ENCODE measurements around the gene DCANP1.
"Not testable (repeated sequence)": the region's sequence is repeated elsewhere in the genome, so short reads cannot be mapped to it uniquely, and the experiment has no call there.

The DCANP1 gene, protein sequence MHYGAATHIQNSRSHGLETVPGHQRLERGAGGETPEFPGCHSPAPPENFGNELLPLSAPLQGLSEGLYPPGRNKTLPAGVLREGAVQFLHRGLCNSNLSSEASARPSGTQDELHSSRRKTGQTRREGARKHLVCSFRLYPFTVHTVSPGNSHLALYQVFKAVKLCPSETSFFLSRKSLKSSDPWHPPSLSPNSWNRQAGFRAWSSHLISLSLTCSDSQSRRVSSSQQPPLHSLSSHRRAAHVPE

DNA sequence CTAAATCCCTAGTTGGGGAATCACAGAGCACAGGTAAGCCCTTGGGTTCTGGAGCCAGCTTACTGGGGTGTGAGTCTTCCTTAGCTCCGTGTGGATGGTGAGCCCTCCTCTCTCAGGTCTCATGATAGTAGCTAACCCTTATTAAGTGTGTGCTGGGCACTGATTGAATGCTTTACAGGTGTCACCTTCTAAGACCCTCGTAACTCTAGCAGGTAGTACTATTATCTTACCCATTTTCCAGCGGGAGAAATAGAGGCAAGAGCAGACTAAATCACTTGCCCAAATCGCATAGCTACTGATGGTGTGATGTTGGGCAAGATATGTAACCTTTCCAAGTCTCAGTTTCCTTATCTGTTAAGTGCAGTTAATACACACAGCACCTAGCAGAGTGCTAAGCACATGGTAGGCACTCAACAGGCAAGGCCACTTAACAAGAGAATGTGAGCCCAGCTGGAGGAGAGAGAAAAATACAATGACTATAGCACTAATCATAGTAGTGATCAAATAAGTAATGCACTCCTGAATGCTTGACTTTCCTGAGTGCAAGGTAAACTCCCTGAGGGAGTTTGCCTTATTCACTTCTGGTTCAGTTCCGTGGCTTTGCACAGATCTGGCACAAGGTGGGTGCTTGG lies at the start of gene DCANP1:
TSS of gene DCANP1 (minus strand) at position 51 of the 632 bp plus-strand sequence. CDS start 240 bp downstream, outside the sequence.
- DNase-seq: no peak

DNA sequence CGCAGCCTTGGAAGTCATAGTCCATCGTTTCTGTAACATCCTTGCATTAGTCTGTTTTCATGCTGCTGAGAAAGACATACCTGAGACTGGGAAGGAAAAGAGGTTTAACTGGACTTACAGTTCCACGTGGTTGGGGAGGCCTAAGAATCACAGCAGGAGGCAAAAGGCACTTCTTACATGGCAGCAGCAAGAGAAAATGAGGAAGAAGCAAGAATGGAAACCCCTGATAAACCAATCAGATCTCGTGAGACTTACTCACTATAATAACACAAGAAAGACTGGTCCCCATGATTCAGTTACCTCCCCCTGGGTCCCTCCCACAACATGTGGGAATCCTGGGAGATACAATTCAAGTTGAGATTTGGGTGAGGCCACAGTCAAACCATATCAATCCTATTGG lies 48.4 kb upstream of the DCANP1 start:
- DNase-seq: not testable (repeated sequence)

DNA sequence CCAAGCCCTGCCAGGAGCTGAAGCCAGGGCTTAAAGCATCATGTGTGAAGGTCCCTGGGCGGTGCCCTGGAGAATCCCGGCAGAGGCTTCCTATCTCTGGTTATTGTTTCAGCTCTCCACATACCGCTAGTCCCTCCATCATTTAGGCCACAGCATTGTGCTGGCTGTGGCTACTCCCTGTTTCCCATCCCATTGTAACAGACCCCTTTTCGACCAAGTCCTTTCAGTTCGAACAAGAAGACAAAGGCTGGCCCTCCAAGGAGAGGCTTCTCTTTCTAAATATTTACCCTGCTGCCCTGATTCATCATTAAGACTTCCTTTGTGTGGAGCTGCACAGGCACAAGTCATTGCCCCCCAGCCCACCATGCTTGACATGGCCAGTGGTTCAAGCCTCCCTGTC lies 47.0 kb upstream of the DCANP1 start:
- no peak for DNase-seq

DNA sequence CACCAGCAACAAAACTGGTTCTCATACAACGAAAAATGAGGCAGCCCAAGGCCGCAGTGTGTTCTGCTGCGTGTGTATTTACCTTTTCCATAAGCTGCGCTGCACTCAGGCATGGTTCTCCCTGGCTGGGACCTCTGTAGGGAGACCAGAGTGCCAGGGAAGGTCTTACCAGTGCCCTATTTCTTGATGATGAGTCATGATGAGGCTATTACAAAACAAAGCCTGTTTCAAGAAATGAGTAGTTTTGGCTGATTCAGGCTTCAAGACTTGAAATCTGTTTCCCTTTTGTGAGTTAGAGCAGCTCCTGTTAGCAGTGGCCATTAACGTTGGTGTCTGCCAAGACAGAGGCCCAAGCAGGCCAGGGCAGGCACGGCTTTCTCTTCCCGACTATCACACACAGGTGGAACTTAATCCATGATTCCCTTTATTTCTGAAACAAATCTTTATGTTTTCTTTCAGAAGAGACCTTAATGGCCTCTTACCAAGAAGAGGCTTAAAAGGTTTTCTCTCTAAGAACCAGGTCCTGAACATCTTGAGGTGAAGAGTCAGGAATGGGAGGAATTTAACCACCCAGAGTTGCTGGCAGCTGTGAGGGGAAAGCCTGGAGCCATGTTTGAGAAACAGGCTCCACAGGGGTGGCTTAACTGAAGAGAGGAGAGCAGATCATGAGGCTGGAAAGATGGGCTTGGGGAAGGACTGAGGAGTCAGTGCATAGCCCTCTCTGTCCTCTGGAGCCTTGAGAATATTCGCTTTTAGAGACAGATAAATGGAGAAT lies 46.4 kb upstream of the DCANP1 start:
- DNase-seq: no peak

DNA sequence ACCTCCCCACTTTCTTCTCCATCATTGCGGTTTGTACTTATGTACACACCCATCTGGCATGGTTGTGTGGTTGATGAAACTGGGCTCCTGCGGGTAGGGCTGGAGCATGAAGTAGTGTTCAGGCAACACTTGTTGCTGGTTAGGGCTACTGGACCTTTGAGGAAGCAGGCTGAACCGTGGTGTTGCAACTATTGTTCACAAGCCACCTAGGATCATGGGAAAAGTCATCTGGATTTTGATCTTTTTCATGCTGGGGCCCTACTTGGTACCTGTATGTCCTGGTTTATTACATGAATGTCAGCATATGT lies 45.1 kb upstream of the DCANP1 start:
- DNase-seq: no peak

DNA sequence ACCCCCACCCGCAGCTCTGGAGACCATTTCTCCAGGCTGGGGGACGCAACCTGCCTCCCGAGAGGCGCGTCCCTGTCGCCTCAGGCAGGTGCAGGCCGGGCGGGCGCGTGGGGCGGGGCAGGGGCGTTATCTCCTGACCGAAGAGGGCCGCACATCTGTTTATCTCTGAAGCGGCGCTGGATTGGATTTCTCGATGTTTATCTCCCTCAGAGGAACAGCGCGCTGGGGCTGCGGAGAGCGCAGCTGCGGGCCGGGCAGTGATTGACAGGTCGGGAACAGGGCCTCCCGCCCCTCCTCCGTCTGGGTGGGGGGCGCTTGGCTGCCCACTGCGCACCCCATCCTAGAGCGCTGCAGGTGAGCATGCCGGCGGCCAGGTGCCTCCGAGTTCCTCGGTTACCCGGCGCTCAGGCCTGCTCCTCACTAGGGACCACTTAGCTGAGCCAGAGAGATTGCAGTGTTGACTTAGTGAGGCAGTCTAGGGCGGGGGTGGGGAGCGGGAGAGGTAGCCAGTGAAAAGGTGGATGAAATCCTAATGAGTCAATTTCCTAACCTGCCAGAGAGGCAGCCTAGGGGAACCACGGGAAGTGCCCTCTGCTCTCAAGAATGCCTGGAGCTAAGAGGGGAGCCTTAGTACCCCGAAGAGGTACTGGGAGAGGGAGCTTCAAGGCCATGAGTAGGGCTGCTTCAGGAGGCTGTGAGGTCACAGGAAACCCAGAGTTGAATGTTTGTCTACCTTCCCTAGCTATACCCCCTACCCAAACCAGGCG lies 44.6 kb upstream of the DCANP1 start:
- DNase-seq: no peak

DNA sequence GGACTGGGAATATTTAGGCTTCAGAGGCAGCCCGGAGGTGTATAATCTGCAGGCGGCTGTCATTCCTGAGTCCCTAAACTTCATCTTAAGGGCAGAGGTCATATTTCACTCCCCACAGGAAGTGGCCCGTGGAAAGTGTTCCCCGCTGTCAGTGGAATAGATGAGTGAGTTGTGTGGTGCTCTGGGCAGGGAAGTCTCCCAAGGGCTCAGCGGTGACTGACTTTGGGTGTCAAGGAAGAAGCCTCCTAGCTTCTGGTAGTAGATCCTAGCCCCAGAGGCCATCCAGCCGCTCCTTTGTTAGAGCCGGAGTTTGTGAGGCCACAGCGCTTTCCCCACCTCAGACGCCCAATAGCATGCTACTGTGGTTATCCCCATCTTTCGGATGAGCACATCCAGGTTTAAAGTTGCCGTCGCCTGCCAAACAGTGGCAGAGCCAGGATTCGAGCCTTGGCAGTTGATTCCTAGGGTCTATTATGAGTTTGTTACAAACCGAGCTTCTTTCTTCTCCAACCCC lies 43.9 kb upstream of the DCANP1 start:
- DNase-seq: no peak

DNA sequence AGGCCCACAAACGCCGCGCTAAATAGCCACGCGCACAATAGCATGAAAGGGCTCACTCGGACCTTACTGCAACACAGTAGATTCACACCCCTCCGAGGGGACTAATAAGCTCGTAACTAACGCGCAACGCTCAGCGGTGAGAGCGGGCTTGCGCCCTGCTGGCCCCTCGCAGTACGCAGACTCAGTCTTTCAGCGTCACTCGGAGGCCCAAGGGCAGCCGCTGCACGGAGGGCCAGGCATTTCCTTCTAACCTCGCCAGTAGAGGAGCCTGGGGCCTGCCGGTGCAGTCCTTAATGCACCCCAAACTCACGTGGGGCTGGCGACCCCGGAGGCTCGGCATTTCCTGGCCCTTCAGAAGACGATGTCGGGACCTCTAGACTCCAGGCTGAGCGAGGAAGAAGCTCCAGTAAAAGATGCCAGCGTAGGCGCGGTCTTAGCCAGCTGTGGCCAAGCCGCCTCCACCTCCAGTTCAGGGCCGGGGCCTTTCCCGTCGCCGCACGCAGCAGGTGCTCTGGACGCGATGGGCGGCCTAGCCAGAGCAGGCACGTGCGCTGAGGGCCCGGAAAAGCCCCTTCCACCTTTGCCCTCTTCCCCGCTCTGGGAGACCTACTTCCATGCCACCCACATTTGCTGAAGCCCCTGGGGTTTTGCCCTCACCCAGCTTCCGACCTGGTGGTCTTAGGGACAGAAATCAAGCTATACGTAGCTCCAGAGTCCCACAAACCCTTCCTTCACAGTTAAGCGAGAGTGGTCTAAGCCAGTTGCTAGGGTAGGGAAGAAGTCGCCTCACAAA lies 43.3 kb upstream of the DCANP1 start:
- DNase-seq: no peak

DNA sequence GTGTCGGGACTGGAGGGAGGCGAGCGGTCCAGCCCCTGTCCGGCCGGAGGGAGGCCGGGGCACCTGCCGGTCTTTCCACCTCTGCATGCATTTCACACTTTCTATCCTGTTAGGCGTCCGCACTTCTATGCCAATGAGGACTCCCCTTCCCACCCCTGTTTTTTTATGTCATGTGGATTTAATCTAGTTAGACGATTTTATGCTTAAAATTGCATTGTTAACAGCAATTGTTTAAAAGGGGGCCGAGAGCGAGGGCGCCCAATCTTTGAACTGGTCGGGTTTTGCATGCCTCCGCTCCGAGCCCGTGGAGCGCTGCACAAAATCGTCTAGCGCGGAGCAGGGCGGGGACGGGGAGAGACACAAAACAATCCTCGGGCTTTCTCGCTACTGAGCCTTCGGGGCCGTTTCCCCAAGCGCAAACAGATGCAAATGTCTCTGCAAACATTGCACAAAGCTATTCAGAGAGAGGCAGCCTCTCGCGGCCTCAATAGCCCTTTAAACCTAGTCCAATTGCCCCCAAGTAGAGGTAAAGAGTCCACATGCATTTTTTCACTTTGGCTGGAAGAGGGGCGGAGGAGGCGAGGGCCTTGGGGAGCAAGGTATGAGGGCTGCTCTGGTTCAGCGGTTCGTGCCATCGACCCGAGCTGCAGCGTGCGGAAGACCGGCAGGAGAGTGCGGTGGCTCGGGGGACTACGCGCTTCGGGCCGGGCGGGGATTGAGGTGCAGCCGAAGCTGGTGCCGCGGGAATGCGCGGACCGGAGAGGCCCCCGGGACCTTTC lies 42.5 kb upstream of the DCANP1 start:
- DNase-seq: no peak

DNA sequence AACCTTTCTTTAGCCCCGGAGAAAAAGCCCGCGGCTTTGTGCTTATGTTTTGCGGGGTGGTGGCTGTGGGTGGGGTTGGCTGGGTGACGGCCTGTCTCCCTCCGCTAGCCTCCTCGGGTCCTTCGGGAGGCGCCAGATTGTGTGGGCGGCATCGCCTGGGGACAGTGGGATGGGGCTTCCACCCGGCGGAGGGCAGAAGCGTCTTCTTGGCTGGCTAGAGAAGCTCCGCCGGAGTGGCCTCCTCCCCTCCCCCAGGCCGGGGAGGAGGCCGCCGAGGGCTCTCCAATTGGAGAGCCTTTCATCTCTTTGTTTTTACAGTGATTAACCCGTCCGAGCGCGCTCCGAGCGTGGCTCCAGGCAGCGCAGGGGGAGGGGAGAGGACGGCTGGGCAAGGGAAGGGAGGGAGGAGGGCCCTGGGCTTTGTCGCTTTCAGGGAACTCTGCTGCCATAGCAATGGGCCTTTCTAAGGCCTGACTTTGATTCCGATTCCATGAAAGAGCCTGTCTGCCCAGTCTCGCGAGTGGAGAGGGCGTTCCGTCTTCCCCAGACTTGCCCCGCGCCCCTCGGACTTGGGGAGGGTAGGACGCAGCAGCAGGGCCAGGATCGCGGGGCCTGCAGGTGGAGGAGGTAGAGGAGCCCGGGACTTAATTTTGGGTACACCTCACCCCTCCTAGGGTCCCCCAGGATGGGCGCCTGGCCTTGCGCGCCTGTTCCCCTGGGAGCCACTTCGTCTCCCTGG lies 41.7 kb upstream of the DCANP1 start:
- DNase-seq: no peak

DNA sequence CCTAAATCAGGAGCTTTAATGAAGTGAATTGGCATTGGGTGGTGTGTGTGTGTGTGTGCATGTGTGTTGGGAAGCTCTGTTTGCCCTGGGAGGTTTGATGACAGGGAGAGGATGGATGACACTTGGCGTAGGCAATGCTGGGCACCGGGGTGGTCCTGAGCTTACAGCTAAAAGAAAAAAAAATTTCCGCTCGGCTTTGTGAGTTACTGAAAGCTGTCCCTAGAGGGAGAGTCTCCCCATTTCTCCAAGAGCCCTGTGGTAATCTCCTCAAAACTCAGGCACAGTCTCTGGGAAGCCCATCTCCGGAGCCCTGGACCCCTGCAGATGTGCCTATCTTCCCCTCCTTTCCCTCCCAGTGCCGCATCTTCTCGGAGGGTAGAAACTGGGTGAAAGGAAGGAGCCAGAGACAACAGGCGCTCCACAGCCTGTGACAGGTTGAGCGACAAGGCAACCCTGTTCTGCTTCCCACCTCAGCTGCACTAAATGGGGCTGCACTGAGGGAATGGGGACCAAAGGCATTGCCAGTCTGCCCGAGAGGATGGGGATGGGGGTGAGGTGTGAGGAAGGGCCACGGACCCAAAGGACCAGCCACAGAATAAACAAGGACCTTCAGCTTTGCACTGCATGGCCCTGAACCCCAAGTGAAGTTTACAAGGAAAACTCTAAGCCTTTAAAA lies 40.8 kb upstream of the DCANP1 start:
- DNase-seq: no peak

DNA sequence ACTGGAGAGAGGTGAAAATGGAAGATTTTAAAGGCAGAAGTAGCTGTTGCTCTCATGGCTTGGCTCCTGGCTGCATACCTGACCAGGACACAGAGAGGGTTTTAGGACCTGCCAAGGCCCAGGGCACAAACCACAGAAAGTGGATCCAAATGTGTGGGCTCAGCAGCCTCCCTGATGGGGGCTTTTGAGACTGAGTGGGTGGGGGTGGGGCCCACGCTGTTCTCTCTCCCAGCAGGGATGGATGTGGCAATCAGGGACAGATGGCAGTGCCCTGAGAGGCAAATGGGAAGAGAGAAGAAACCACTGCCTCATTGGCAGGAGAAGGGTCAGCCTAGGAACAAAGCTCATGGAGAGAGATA lies 39.9 kb upstream of the DCANP1 start:
- no peak for DNase-seq

DNA sequence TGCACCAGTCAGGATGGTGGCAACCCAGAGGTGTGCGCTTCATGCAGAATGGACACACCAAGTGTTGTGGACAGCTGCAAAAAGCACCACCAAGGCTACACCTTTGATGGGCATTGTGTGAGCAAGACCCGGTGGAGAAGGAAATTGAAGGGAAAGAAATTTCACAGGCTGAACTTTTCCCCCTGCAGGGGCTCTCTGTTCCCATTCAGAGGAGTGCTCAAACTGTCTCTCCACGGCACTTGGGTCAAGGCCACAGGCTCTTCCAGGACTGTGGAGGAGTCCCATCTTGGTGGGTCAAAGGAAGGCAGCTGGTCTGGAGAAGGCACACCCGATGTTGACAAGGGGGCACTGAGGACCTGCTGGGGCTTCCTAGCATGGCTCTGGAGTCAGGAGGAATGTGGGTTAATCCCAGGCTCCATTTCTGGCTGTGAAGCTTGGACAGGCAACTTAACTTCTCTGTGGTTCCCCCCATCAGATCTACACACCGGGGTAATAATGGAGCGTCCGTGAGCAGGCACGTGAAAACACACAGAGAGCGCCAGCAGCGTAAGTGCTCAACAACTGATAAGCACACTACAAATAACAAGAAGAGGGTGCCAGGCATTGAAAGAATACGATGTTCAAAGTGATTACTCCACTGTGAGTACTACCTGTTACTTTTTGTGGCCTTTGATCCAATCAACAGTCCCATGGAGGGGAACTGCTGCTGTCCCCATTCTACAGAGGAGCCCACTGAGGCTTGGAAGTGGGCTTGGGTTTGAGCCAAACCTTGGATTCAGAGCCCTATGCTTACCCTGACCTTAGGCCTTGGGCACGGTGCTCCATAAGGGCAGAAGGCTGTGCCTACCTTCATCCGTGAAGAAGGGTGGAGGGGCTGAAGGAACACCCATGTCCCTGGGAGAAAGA lies 39.2 kb upstream of the DCANP1 start:
- no peak for DNase-seq

DNA sequence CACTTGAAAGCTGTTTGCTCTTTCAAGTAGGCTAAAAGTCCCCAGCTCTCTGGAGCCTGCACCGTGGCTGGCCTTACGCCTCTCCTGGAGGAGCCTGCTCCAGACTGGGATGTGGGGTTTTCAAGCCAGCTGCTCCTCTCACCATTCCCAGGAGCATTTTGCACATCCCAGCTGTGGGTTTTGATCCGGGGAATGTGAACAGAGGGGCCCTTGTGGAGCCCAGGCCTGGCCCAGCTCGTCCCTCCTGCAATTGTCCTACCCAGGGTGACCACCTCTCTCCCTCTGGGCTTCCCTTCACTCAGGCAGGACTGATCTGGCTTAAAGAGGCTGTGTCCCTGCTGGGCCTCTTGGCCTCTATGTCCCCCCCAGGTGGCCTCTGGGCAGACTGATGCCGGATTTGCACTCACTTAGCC lies 37.5 kb upstream of the DCANP1 start:
- DNase-seq: no peak

DNA sequence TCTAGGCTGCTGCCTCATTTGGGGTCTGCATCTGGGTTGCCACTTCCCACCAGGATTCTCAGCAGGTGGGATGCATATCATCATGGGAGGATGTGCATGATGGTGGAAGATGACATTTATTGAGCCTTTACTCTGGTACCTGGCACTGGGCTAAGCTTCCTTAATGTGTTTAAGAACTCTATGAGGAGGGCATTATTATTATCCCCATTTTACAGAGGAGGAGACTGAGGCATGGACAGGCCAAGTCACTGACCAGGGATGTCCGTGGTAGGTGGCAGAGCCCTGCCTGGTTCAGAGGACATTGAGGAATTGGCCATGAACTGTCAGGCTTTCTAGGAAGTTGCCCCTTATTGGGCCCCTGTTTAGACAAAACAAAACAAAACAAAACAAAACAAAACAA lies 36.1 kb upstream of the DCANP1 start:
- DNase-seq: no peak

DNA sequence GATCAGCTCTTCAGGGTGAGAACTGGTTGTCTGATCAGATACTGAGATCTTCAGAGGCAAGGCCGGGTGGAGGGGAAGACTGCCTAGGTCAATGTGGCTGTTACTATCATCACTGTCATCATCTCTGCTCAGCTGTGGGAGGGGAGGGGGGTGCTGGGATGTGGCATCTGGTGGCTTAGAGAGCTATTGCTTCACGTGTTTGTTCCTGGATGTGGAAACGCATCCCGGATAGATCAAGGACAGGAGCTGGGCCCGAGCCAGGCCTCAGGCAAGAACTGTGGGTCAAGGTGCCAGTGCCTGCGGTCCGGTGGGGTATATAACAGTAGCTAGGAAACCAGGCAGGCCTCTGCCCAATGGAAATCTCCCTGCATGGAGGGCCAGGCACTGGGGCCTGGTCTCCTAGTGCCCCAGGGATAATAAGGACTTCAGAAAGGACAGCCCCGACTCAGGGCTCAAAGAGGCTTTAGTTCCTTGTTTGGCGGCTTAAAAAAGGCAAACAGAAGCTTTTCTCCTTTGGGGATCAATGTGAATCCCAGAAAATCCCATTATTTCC lies 35.3 kb upstream of the DCANP1 start:
- no peak for DNase-seq

DNA sequence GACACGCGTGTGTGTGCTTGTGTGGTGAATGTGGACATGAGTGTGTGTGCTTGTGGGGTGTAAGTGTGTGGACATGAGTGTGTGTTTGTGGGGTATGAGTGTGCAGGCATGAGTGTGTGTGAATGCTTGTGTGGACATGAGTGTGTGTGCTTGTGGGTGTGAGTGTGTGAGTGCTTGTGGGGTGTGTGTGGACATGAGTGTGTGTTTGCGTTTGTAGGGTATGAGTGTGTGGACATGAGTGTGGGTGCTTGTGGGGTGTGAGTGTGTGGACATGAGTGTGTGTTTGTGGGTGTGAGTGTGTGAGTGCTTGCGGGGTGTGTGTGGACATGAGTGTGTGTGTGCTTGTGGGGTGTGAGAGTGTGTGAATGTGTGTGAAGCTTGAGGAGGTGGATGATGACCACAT lies 34.8 kb upstream of the DCANP1 start:
- DNase-seq: no peak

DNA sequence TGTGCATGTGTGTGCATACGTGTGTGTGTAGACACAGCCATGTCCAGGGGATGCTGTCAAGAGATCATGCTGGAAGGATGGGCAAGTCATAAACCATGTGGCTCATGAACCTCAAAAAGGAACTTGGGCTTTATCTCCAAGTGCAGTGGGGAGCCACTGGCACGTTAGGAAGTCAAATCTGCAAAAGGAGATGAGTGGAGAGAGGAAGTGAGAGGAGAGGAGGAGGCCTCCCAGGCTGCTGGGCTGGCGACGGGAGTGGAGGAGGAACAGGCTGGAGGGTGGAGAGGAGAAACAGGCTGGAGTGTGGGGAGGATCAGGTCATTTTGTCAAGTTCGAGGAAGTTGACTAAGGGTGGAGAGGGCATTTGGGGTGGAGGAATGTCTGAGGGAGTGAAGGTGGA lies 34.2 kb upstream of the DCANP1 start:
- no peak for DNase-seq

DNA sequence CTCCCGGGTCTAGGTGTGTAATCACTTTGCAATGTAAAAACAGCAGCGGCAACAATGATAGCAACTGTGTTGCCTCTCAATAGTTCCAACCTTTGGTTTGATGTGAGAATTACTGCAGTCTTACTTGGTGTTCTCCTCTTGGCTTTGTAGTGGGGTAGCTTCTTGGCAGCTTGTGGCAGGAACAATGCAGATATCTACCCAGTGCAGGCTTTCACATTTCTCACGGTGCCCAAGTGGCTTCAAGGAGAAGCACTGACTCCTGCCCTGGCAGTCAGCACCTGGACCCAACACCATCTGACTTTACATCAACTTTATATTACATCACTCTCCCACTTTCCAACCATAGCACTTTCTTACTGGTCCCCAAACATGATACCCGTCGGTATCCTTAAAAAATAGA lies 33.4 kb upstream of the DCANP1 start:
- no peak for DNase-seq

Measured in activated CD4-positive, alpha-beta T cell treated with anti-CD3 and anti-CD28 coated beads, Interleukin-2, amount 50 U/mL, for 4 hours (primary cell).